NB4 (cell line): Measurements from ENCODE around the gene RANGAP1.

ENCODE experiments used
- MYC ChIP-seq: IDR thresholded peaks from 2 replicates; pipeline ENCODE4 v1.6.1; 2011; ENCODE audit warnings: low read depth, low read length
- POLR2A ChIP-seq: IDR thresholded peaks from 2 replicates; pipeline ENCODE4 v1.6.1; 2011; ENCODE audit warnings: mild to moderate bottlenecking; ENCODE audit not compliant: insufficient read length; ENCODE audit errors: extremely low read depth
- TF ChIP-seq, protein P1 (sequence below): IDR thresholded peaks from one replicate; pipeline ENCODE4 v1.5.1; 2012; ENCODE audit warnings: low read depth, low read length

DNA sequence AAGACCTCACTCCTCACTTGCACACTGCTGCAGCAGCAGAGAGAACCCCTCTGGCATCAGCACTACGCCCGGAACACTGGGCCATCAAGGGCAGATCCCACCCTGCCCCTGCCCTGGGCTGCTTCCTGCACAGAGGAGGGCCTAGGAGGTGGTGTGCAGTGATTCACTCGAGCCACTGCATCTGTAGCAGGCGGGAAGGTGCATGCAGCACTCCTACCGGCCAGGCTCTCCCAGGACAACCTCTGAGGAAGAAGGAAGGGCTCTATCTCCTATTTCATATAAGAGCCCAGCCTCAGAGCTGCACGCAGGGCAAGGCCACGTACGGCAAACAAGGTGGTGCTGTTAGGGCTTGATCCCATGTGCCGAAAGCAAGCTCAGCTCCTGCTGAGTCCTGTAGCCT lies 14.2 kb downstream of the RANGAP1 start:
- no peak for TF ChIP-seq MYC
- no peak for TF ChIP-seq POLR2A
- TF ChIP-seq, protein P1, sequence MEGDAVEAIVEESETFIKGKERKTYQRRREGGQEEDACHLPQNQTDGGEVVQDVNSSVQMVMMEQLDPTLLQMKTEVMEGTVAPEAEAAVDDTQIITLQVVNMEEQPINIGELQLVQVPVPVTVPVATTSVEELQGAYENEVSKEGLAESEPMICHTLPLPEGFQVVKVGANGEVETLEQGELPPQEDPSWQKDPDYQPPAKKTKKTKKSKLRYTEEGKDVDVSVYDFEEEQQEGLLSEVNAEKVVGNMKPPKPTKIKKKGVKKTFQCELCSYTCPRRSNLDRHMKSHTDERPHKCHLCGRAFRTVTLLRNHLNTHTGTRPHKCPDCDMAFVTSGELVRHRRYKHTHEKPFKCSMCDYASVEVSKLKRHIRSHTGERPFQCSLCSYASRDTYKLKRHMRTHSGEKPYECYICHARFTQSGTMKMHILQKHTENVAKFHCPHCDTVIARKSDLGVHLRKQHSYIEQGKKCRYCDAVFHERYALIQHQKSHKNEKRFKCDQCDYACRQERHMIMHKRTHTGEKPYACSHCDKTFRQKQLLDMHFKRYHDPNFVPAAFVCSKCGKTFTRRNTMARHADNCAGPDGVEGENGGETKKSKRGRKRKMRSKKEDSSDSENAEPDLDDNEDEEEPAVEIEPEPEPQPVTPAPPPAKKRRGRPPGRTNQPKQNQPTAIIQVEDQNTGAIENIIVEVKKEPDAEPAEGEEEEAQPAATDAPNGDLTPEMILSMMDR, result no peak
